Tibial nerve (tissue), 4 donors: ENCODE measurements around the gene ZNF394. TPM values are rescaled to one million over a fixed set of nuclear protein-coding genes. Genes with fewer than 3 reads are reported as not detected.

Experiments
- DNase-seq, 2 donors: peaks; one replicate each; pipeline ENCODE4 v3.0.0-alpha.2; 2019; ENCODE audit warnings: low spot score in 2 of 2
- H3K27ac ChIP-seq, 4 donors: fragments of 200-600 bp; sonication (generic) in 3 of 4; one replicate each; pipeline ENCODE4 v1.5.1; 2017 to 2019; ENCODE audit warnings: mild to moderate bottlenecking in 1 of 4
- H3K27me3 ChIP-seq, 2 donors: fragments of 200-600 bp; sonication (generic) in 1 of 2; one replicate each; pipeline versions ENCODE4 v1.5.1 to v1.6.0; 2017 to 2019
- H3K36me3 ChIP-seq, 3 donors: fragments of 200-600 bp; sonication (generic); one replicate each; pipeline ENCODE4 v1.5.1; 2018 to 2019
- H3K4me1 ChIP-seq, 4 donors: fragments of 200-600 bp; sonication (generic) in 3 of 4; one replicate each; pipeline ENCODE4 v1.5.1; 2017 to 2019
- H3K4me3 ChIP-seq, 4 donors: fragments of 200-600 bp; sonication (generic) in 3 of 4; one replicate each; pipeline ENCODE4 v1.5.1; 2017 to 2019; ENCODE audit warnings: mild to moderate bottlenecking in 1 of 4, moderate library complexity in 1 of 4
- H3K9me3 ChIP-seq, 4 donors: fragments of 200-600 bp; sonication (generic) in 3 of 4; one replicate each; pipeline ENCODE4 v1.5.1; 2017 to 2019
- CTCF ChIP-seq, 5 experiments: fragments of 200-600 bp in 3 of 5; fragments of 450-650 bp in 2 of 5; sonication (generic) in 3 of 5; IDR thresholded peaks; one replicate each; pipeline ENCODE4 v1.5.1; 2016 to 2019; ENCODE audit warnings: antibody characterized with exemption in 5 of 5, mild to moderate bottlenecking in 3 of 5, moderate library complexity in 2 of 5
- EP300 ChIP-seq, 2 donors: sonication (generic); formaldehyde crosslinking; IDR thresholded peaks; one replicate each; pipeline ENCODE4 v1.6.1; 2017; ENCODE audit warnings: antibody characterized with exemption in 2 of 2, mild to moderate bottlenecking in 1 of 2
- POLR2A ChIP-seq, 2 donors: fragments of 450-650 bp; IDR thresholded peaks; one replicate each; pipeline ENCODE4 v1.6.1; 2017; ENCODE audit warnings: antibody characterized with exemption in 2 of 2, mild to moderate bottlenecking in 2 of 2, moderate library complexity in 2 of 2
- WGBS, 2 donors: methylation state at CpG; one replicate each; pipeline ENCODE4 v1.1.5; 2018; 5-methylcytosine and 5-hydroxymethylcytosine counted together
- total RNA-seq, 4 donors: library from RNA; depleted of rRNA; stranded (reverse); fragments of >200 nt; gene quantifications; one replicate each; pipeline ENCODE4 v1.1.0, GENCODE V29; 2016

ZNF394 gene
- total RNA-seq, 4 donors from 2014 or later, result 36.9 to 47.3 (median 44.5) TPM

DNA sequence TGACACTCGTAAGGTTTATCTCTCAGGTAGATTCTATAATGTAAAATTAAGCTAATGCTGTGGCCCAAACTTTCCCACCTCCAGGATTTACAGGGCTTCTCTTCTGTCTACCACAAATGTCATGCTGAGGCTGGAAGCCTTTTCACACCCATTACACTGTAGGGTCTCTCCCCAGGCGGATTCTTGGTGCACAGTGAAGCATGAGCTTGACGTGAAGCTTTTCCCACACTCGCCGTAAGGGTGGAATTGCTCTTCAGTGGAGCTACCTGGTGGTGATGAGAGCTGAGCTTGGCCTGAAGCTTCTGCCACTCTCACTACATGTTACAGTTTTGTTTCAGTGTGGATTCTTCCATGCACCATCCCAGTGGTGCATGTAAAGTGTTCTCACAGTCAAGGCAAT, 40.5 kb upstream of the ZNF394 start:
- Histone ChIP-seq H3K4me3 (no peak overlapping the region), H3K4me1 (no peaks in the 10 kb centered on the region), H3K36me3 (peaks cover 0 to 62% (median 0%) of the 10 kb centered on the region in 3 donors), H3K27ac (no peak overlapping the region), H3K9me3 (peaks cover 0 to 90% (median 8%) of the 10 kb centered on the region in 4 donors), H3K27me3 (no peaks in the 10 kb centered on the region)
- TF ChIP-seq POLR2A (IDR thresholded peaks at IDR 0.05) (no peak), CTCF (IDR thresholded peaks at IDR 0.05) (no peak), EP300 (IDR thresholded peaks at IDR 0.05) (no peak)
- DNase-seq, result no peak
- WGBS, 2 donors, result 91 to 94% methylated on average over 5 of the region's 5 CpGs

DNA sequence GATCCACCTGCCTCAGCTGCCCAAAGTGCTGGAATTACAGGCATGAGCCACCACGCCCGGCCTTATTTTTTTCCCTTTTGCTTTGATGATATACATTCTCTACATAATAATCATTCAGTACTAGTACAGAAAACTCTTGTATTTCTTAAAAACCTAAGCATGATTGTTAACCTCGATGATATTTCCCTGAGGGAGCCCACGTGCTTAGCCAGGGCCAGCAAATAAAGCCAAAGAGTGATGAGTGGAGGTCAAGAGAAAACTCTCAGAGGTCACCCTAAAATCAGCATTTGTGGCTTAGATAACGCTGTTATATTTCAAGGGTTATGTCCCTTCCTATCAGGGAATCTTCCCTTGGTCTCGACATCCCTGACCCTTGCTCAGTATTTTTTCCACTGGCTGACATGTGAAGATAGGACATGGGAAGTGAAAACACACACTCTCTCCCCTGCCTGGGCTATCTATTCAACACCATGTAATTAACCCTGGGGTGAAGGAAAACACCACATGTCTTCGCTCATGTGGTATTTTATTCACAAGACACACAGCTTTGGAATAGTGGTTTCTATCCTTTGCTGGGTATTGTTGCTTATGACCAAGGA, 39.2 kb upstream of the ZNF394 start:
- Histone ChIP-seq H3K27ac (no peak overlapping the region), H3K4me1 (no peaks in the 10 kb centered on the region), H3K36me3 (peaks cover 0 to 65% (median 0%) of the 10 kb centered on the region in 3 donors), H3K4me3 (no peak overlapping the region), H3K27me3 (no peaks in the 10 kb centered on the region), H3K9me3 (peaks cover 0 to 98% (median 8%) of the 10 kb centered on the region in 4 donors)
- TF ChIP-seq EP300 (IDR thresholded peaks at IDR 0.05) (no peak), CTCF (IDR thresholded peaks at IDR 0.05) (no peak), POLR2A (IDR thresholded peaks at IDR 0.05) (no peak)
- WGBS, 2 donors, result 81% methylated on average over 7 of the region's 7 CpGs
- no peak for DNase-seq

GRCh38 chr7:99535667-99536066, 35.6 kb upstream of the ZNF394 start:
- Histone ChIP-seq H3K36me3 (peaks cover 8 to 74% (median 19%) of the 10 kb centered on the region in 3 donors), H3K9me3 (peaks cover 0 to 100% (median 15%) of the 10 kb centered on the region in 4 donors), H3K4me3 (no peak overlapping the region), H3K27me3 (no peaks in the 10 kb centered on the region), H3K4me1 (no peaks in the 10 kb centered on the region), H3K27ac (no peak overlapping the region)
- TF ChIP-seq POLR2A (IDR thresholded peaks at IDR 0.05), result no peak
- no peak for TF ChIP-seq CTCF (IDR thresholded peaks at IDR 0.05)
- TF ChIP-seq EP300 (IDR thresholded peaks at IDR 0.05), result no peak
- 95 to 96% methylated on average over 2 of the region's 2 CpGs for WGBS, 2 donors
- DNase-seq, result no peak

GRCh38 chr7:99531354-99531765, 31.3 kb upstream of the ZNF394 start:
- TF ChIP-seq POLR2A (IDR thresholded peaks at IDR 0.05), result no peak
- no peak for TF ChIP-seq CTCF (IDR thresholded peaks at IDR 0.05)
- no peak for TF ChIP-seq EP300 (IDR thresholded peaks at IDR 0.05)
- Histone ChIP-seq H3K4me1 (no peaks in the 10 kb centered on the region), H3K36me3 (peaks cover 10 to 95% (median 33%) of the 10 kb centered on the region in 3 donors), H3K4me3 (no peak overlapping the region), H3K27ac (no peak overlapping the region), H3K9me3 (peaks cover 0 to 91% (median 14%) of the 10 kb centered on the region in 4 donors), H3K27me3 (no peaks in the 10 kb centered on the region)
- no peak for DNase-seq
- 97 to 98% methylated on average over 12 of the region's 12 CpGs for WGBS, 2 donors

- Histone ChIP-seq H3K27ac (no peak overlapping the region), H3K27me3 (no peaks in the 10 kb centered on the region), H3K36me3 (peaks cover 2 to 93% (median 27%) of the 10 kb centered on the region in 3 donors), H3K9me3 (peaks cover 0 to 36% (median 2%) of the 10 kb centered on the region in 4 donors), H3K4me1 (no peaks in the 10 kb centered on the region), H3K4me3 (no peak overlapping the region)
- DNase-seq, result no peak
- TF ChIP-seq POLR2A (IDR thresholded peaks at IDR 0.05) (no peak), EP300 (IDR thresholded peaks at IDR 0.05) (no peak), CTCF (IDR thresholded peaks at IDR 0.05) (no peak)
- WGBS, 2 donors, result 92 to 94% methylated on average over 21 of the region's 21 CpGs
Observed at GRCh38 chr7:99525713-99526440, 25.8 kb upstream of the ZNF394 start.
